GM19452 (cell line): Measurements from ENCODE around the gene PINLYP.
"Not testable (repeated sequence)": the region's sequence is repeated elsewhere in the genome, so short reads cannot be mapped to it uniquely, and the experiment has no call there.

ENCODE experiments used
- ATAC-seq: cut with Tn5 transposase; IDR thresholded peaks from one replicate; pipeline ENCODE4 v1.9.1; 2021; ENCODE audit not compliant: unreplicated experiment

Gene PINLYP

DNA sequence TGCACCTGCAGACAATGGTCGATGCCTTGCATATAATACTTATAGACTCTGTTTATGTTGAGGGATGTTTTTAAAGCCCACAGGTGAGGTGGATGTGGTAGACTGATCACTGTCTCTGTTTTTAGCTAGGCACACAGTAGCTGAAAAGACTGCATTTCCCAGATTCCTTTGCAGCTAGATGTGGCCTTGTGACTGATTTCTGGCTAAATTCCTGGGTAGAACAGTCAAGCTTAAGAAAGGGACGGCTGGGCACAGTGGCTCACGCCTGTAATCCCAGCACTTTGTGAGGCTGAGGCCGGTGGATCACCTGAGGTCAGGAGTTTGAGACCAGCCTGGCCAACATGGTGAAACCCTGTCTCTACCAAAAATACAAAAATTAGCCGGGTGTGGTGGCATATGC, 24.7 kb downstream of the PINLYP start:
- not testable (repeated sequence) for ATAC-seq

DNA sequence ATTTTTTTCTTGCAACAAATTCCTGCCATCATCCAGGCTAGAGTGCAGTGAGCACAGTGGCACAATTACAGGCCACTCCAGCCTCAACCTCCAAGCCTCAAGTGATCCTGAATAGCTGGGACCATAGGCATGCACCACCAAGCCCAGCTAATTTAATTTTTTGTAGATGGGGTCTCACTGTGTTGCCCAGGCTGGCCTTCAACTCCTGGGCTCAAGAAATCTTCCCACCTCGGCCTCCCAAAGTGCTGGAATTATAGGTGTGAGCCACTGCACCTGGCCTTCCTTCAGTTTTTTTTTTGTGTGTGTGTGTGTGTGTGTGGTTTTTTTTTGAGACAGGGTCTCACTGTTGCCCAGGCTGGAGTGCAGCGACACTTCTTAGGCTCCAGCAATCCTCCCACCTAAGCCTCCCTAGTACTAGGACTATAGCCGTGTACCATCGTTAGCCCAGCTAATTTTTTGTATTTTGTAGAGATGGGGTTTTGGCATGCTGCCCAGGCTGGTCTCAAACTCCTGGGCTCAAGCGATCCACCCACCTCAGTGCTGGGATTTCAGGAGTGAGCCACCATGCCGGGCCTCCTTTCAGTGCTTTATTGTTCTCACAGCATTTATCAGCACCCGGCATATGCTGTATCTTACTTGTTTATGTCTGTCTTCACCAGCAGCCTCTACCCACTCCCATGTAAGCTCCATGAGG, 30.4 kb downstream of the PINLYP start:
- ATAC-seq = no peak

DNA sequence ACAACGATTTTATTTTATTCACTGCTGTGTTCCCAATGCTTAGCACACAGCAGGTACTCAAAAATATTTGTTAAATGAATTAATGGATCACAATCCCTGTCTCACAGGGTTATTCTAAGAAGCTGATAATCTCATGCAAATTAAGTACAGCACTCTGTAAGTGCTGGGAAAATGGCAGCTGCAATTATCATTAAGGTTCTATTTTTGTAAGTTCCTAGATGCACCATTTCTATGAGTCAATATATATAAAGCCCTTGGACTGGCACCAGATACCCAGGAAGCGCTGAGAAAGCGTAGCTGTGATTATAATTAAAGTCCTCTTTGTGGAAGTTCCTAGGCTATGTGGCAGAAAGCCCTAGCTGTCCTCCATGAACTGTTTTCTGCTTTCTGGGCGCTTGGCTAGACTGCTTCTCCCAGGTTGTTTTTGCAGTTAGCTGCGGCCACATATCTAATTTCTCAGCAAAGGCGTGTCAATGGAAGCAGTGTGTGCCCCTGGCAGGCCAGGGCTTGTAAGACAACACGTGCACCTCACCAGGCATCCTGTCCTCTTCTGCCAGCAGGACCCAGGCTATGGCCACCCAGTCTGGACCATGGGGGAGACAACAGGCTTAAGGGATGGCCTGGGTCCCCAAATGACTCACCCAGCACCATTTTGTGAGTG, 31.1 kb downstream of the PINLYP start:
- ATAC-seq = no peak

DNA sequence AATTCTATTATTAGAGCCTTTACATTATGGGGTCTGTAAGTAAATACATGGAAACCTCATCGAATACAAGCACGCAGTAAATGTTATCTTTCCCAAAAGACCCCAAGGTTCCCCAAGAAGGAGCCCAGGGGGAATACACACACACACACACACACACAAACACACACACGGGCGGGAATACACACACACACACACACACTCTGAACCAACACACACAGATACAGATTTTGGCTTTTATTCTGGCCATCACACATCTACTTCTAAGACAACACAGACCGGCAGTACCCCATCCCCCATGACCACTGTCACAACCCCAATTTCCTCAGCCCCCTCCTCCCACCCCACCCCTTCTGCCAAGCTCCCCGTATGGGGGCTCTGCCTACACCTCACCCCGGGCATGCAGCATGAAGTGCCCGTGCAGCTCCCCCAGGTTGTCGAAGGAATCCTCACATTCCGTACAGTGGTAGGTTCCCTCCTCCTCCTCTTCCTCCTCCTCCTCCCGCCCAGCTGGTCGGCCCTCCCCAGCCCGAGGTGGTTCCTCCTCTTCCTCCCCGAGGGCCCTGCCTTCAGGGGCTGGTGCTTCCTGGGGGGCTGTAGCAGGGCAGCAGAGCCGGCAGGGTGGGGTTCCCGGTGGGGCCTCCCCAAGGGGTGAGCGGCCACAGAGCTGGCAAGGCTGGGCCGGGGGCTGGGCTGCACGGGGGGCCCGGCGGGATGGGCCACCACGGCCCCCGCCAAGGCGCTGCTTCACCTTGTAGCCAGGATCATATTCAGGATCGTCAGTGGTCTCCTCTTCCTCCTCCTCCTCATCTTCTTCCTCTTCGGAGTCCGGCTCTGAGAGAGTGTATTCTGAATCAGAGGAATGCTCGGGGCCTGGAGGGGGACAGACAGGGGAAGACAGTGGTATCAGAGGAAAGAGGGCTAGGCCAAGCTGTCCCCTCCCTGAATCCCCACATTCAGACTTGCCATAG, 31.9 kb downstream of the PINLYP start:
- ATAC-seq = no peak

DNA sequence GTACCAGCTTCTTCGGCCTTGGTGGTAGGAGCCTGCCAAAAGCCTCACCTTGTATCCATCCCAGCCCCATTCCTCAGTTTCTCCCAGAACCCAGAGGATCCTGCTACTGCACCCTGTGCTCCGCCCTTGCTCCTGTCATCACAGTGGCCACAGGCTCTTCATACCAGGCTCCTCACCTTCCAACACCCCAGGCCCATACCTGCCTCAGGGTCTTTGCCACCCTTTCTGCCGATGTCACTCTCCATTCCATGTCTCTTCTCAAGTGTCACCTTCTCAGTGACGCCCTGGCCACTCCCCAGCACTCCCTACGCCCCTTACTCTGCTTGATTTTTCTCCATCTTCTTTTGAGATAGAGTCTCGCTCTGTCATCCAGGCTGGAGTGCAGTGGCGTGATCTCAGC, 34.3 kb downstream of the PINLYP start:
- no peak for ATAC-seq

DNA sequence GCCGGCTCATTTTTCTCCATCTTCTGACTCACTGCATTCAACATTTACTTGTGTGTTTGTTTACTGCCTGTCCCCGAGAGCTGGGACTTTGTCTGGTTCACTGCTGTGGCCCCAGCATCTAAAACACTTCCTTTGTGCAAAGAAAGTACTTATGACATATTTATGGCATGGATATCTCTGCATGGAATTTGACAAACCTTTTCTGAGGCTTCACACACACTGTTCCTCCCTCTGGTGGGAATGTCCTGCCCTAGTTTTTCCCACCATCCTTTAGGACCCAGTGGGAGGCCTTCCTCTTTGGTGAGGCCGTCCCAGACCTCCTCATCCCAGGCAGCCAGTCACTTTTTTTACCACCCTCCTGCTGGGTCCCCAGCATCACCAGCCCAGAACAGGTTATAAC, 34.9 kb downstream of the PINLYP start:
- ATAC-seq = no peak

DNA sequence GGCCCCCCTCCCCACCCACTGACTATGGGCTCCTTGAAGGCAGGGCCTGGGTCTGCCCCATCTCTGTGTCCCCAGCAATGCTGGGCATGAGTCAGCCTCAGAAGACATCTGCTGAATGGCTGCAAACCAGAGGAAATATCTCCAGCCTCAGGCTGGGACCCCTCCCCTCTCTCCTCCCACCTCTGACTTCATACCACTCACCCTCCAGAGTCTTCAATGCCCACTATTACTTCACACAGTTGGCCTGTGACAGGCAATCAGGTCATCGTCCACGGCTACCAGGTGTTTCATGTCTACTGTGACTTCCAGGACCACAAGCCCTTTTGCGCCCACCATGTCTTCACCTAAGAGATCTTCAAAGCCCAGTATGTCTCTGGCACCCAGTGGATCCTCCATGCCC, 36.2 kb downstream of the PINLYP start, which contains the start of gene SRRM5:
SRRM5 (plus strand) TSS at position 301 of the 400 bp plus-strand sequence; CDS start at position 335, 34 bp downstream.
- ATAC-seq = no peak

DNA sequence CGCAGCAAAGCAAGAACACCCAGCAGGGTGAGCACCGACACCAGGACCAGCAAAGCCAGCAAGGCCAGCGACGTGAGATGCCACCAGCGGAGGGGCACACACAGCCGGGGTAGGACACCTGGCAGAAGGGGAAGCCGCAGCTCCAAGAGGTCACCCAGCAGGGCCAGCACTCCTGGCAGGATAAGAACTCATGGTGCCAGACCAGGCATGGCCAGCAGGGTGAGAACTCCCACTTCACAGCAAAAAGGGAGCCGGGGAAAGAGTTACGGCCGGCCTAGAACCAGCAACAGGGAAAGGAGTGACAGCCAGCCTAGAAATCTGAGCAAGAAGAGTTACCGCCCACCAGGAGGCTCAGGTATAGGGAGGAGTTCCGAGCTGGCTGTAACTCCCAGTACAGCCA, 36.8 kb downstream of the PINLYP start:
- no peak for ATAC-seq

DNA sequence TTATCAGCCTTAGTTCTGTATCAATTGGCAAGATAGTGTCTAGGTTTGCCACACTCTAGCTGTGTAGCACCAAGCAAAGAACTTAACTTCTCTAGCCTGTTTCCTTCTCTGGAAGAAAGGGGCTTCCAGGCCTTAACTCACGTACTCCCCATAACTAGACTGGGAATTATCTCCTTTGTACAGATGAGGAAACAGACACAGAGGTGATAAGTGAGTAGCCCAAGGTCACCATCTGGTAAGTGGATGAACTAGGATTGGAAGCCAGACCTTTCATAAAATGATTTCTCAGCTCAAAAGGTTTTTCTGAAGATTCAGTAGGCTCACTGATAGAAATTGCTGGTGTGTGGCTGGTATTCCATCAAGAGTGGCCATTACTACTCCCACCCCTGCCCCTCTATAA, 40.7 kb downstream of the PINLYP start:
- no peak for ATAC-seq

DNA sequence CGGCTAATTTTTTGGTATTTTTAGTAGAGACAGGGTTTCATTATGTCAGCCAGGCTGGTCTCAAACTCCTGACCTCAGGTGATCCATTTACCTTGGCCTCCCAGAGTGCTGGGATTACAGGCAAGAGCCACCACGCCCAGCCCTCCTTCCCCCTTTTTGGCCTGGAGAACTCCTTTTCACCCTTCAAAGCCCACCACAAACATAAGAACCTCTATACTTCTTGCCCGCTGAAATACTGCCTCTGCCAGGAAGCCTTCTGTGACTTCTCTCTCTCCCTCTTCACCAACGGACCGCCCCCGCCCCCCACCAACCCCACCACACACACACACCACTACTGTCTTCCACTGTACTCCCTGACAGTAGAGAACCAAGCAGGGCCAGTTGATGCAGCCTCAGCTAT, 41.4 kb downstream of the PINLYP start:
- no peak for ATAC-seq

DNA sequence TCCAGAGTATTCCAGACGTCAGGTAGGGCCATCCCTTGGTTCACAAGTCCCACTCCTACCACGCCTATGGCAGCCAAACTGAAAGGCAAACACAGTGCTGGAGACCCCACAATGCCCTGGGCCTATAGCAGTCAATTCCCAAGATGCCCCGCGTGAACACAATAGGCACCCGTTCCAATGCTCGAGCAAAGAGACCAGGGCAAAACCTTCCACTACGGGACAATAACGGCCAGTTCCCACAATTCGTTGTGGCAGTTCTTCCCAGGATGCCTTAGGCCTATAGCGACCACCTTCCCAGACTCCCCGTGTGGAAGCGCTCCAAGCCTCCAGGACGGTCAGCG, 43.3 kb downstream of the PINLYP start:
- peak; percentile 27 for ATAC-seq

DNA sequence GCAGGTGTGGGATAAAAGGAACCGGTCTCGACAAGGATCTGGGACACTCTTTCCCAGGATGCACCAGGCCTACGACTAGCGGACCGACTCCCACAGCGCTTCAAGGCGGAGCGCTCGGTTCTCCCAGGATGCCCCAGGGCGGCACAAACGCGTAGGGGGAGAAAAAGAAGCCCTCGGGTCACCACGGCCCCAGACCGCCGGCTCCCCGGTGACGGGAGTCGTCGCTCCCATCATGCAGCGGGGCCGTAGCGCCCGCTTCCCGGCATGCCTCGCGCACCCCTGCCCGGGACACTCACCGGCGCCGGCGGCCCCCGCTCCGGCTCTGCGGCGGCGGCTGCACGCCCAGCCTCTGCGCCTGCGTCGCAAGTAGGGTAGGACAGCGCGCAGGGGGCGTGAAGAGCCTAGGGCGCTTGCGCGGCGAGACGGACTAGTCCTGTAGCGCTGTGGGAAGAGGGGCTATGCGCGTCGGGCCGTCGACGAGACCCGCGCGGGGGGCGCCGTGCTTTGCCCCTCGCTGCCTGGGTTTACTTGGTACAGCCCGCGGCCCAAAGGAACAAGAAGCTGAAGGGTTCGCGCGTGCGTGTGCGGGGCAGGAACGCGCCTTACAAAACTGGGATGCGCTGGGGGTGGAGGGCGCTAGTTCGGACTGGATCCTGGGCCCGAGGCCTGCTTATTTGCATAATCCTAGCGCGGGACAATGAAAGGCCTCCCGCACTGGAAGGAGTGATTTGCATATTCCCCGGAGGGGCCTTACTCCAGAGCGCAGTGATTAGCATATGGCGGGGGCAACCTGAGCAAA, 43.9 kb downstream of the PINLYP start, which contains the start of gene ZNF428:
ZNF428 (minus strand) TSS at position 368 of the 799 bp plus-strand sequence. CDS start 5,325 bp downstream, outside the sequence.
- peak; percentile 85 for ATAC-seq

DNA sequence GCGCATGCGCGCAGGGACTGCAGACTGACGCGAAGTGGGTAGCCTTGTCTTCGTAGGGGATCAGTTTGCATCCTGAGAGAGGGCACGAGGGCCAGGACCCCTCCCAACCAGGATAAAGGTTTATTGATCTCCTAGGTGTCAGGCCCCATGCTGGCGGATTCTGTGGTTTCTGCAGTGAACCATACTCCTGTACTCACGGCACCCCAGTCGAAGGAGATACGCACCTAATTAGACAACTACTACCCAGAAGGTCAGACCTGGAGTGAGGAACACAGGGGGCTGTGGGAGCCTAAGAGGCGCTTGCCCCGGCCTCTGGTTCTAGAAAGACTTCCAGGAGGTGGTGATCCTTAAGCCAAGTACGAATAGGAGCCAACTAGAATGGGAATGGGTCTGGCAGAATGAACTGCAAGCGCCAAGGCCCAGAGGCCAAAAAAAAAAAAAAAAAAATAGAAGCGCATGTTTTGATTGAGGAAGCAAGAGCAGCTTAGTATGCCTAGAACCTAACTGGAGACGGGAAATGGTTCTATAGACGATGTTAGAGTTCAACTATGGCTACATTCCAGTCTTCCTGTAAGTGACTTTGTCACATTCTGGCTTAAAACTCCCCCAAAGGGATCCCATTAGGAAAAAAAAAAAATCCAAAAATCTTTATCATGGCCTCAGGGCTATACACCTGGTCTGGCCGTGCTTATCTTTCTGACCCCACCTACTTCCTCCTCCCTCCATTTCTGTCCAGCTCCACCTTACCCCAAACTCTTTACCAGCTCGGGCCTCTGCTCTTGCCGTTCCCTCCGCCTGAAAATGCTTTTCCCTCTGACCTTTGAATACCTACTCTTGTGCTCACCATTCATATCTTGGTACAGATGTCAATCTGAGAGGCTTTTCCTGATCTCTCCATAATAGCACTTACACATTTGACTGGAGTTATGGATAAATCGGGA, 44.7 kb downstream of the PINLYP start:
- ATAC-seq = no peak

DNA sequence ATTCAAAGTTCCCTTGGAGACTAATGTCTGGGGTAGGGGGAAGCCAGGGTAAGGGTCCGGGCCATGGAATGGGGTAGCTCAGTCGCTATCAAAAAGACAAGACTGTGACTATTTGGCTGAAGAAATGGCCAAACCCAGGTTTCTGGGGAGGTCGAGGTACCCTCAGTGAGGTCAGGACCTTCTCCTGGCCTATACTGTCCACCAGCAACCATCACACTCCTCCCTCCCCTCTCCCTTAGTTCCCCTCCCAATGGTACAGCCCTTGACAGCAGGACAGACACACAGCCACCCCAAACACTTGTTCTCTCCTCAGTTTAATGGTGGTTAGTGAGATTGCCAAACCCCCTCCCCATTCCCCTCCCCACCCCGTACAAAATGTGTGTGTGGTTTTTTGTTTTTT, 46.5 kb downstream of the PINLYP start:
- no peak for ATAC-seq

DNA sequence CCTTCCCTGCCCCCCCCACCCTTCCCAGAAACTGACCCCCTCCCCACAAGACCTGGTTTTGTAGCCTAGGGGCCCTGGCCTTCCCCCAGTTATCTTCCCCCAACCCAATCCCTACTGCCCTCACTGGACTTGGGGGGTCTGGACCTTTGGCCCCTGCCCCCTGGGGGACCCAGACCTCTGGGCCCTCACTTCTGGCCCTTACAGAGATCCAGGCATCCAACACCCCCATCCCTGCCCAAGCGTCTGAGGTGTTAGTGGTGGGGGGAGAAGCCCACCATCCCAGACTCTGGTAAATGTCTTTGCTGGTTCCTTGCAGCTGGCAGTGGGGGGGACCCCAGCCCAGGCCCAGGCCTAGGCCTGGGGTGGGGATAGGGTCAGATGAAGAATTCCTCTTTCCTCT, 47.4 kb downstream of the PINLYP start:
- ATAC-seq = no peak

DNA sequence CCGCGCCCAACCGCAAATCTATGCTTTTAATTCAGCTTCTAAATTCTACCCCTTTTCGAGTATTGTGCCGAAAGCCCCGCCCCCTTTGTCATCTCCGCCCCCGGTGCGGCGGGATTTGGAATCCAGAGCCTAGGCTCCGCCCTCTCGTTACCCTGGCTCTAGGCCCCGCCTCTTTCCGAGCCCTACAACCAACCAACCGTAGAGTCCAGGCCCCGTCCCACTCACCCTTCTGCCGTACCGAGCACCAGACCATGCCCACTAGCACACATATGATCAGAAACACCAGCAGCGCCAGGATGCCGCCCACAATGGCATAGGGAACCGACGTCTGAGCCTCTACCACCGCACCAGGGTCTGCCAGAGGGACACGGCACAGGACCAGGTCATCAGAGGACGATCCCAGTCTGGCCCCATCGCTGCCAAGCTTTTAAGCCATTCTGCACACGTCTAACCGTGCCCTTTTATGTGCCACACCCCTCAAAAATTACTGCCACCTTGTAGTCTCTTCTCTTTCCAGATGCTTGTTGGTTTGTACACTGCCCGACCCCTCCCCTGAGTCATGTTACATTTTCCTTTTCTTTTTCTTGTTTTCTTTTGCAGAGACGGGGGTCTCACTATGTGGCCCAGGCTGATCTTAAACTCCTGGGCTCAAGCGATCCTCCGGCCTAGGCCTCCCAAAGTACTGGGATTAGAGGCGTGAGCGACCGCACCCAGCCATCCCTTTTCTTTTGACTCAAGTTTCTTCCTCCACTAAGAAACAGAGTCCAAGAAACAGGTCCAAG, 48.5 kb downstream of the PINLYP start:
- no peak for ATAC-seq

DNA sequence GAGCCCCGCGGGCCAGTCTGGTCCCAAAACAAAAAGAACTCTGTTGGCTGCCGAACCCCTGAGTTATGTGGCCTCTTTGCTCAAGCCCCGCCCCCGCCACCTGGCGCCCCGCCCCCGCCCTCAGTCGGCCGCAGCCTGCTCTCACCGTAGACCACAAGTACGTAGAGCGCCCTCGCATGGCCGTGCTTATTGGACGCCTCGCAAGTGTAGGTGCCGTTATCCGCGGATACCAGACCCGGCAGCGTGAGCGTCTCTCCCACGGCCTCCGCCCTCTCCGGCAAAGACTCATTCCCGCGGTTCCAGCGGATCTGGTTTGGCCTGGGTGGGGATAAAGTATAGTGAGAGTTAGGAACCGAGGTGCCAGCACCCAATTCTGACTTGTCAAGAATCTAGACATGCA, 49.3 kb downstream of the PINLYP start:
- no peak for ATAC-seq

DNA sequence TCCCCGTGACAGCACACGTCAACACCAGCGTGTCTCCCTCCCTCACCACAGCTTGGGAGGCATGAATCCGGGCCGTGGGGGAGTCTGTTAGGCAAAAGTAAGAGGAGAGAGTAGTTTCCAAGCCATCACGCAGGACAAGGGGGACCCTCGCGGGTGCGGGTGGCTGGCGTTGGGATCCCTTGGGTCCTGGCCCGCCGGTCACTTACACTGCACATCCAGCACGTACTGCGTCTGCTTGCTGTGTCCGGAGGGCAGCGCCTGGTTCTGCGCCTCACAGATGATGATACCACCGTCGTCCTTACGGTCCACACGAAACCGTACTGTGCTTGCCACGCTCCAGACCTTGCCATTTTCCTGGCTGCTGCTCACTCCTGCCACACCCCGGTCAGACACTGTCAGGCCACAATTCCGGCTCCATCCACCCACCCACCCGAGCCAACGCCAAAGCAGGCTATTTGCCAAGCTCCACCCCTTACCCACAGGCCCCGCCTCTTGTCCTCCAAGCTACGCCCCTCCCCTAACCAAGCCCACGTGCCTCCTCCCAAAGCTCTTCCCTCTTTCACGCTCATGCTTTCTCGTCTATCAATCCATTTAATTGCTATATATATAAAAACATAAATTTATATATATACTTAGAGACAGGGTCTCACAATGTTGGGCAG, 50.4 kb downstream of the PINLYP start:
- no peak for ATAC-seq
